NCI-H2171 (cell line): ENCODE results near the gene HLA-DRA.

Experiments
- DNase-seq: peaks from one replicate; lab custom pipeline; 2025; lab: John Stamatoyannopoulos, UW

HLA-DRA gene

GRCh38 chr6:32439602-32440214 lies at the start of gene HLA-DRA:
Gene HLA-DRA, plus strand, starts transcription at chr6:32439887. Its CDS starts 64 bp downstream, at chr6:32439951.
- no peak for DNase-seq

GRCh38 chr6:32391505-32391904 lies 48.2 kb upstream of the HLA-DRA start:
- DNase-seq, result no peak

- DNase-seq, result no peak
These were observed 45.8 kb upstream of the HLA-DRA start for GRCh38 chr6:32393665-32394420.

GRCh38 chr6:32396028-32396427 lies 43.7 kb upstream of the HLA-DRA start:
- no peak for DNase-seq

GRCh38 chr6:32397252-32397920 lies 42.3 kb upstream of the HLA-DRA start:
- DNase-seq, result no peak

GRCh38 chr6:32401284-32401963 lies 38.3 kb upstream of the HLA-DRA start:
- DNase-seq, result no peak

- DNase-seq, result no peak
These were observed 36.9 kb upstream of the HLA-DRA start for GRCh38 chr6:32402812-32403211.

GRCh38 chr6:32405656-32406055 lies 34.0 kb upstream of the HLA-DRA start:
- DNase-seq, result no peak

GRCh38 chr6:32406197-32406596 lies 33.5 kb upstream of the HLA-DRA start:
- no peak for DNase-seq

- no peak for DNase-seq
These were observed 32.8 kb upstream of the HLA-DRA start, which contains the start of gene BTNL2 for GRCh38 chr6:32406857-32407256. Gene BTNL2, minus strand, starts transcription at chr6:32407181. Its CDS starts 58 bp downstream, at chr6:32407123.

- DNase-seq, result no peak
These were observed 28.8 kb upstream of the HLA-DRA start for GRCh38 chr6:32410906-32411305.

GRCh38 chr6:32411566-32412327 lies 27.9 kb upstream of the HLA-DRA start:
- no peak for DNase-seq

- DNase-seq, result peak; percentile 29
These were observed 26.1 kb upstream of the HLA-DRA start for GRCh38 chr6:32413427-32414047.

- DNase-seq, result peak; percentile 15
These were observed 24.1 kb upstream of the HLA-DRA start for GRCh38 chr6:32415521-32416019.

GRCh38 chr6:32416036-32416435 lies 23.7 kb upstream of the HLA-DRA start:
- no peak for DNase-seq

- DNase-seq, result no peak
These were observed 14.9 kb upstream of the HLA-DRA start for GRCh38 chr6:32424589-32425300.

GRCh38 chr6:32426338-32426737 lies 13.3 kb upstream of the HLA-DRA start:
- DNase-seq, result no peak

GRCh38 chr6:32427218-32427617 lies 12.5 kb upstream of the HLA-DRA start:
- DNase-seq, result no peak

GRCh38 chr6:32427934-32428474 lies 11.7 kb upstream of the HLA-DRA start:
- no peak for DNase-seq

- no peak for DNase-seq
These were observed 9.5 kb upstream of the HLA-DRA start for GRCh38 chr6:32430179-32430578.
